GM12874 (cell line): ENCODE measurements around the gene RINT1.

Experiments used
- TF ChIP-seq, protein P1 (sequence below): IDR thresholded peaks from 2 replicates; pipeline ENCODE4 v1.5.1; 2011; ENCODE audit warnings: low read depth, mild to moderate bottlenecking, control low read depth, low read length, moderate library complexity; ENCODE audit not compliant: insufficient read depth

RINT1 gene

DNA sequence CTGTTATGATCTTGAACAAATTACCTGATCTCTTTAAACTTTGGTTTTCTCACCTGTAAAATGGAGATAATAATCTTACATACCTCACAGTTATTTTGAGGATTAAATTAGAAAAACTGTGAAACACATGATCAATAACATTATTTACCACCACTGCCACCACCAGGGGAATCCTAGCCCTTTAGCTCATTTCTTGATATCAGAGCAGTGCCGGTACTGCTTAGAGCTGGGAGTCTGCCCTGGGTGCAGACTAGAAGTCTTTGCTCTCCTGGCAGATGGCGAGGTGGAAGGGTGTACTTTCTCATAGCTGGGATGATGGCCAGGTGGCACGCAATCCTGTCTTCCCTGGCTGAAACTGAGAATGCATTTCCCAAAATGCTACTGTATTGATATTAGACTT is 62.0 kb downstream of the RINT1 start:
- TF ChIP-seq, protein P1, sequence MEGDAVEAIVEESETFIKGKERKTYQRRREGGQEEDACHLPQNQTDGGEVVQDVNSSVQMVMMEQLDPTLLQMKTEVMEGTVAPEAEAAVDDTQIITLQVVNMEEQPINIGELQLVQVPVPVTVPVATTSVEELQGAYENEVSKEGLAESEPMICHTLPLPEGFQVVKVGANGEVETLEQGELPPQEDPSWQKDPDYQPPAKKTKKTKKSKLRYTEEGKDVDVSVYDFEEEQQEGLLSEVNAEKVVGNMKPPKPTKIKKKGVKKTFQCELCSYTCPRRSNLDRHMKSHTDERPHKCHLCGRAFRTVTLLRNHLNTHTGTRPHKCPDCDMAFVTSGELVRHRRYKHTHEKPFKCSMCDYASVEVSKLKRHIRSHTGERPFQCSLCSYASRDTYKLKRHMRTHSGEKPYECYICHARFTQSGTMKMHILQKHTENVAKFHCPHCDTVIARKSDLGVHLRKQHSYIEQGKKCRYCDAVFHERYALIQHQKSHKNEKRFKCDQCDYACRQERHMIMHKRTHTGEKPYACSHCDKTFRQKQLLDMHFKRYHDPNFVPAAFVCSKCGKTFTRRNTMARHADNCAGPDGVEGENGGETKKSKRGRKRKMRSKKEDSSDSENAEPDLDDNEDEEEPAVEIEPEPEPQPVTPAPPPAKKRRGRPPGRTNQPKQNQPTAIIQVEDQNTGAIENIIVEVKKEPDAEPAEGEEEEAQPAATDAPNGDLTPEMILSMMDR = no peak

DNA sequence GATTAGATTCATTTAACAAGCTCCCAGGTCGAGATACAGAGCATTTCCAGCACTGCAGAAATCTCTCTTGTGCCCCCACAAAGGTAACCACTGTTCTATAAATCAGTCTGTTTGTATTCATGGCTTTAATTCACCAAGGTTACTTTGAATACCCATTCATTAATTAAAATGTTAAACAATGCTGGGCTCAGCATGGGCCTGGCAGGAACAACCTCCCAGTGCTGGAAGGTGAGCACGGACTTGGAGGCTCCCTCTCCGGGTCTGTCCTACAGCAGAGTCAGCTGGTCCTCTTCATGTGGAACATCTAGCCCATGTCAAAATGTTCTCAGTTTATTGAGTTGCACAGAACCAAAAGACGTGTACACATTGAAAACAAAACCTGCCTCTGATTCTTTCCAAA is 64.9 kb downstream of the RINT1 start:
- TF ChIP-seq, protein P1 = no peak

DNA sequence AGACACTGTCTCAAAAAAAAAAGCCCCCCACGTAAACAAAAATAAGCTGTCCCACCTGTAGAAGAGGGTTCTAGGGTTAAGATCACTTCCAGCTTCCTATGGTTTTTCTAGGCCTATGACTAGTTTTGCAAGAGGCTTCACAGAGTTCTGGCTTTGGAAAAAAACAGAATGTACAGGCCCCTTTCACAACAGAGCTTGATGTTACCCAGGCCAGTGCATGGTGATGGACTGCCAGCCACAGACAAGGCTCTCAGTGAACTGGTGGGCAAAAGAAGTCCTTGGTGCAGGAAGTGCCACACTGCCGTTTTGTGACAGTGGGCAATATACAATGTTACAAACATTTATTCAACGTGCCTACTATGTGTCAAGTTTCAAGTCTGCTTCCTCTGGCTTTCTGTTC is 67.5 kb downstream of the RINT1 start:
- TF ChIP-seq, protein P1 = no peak

DNA sequence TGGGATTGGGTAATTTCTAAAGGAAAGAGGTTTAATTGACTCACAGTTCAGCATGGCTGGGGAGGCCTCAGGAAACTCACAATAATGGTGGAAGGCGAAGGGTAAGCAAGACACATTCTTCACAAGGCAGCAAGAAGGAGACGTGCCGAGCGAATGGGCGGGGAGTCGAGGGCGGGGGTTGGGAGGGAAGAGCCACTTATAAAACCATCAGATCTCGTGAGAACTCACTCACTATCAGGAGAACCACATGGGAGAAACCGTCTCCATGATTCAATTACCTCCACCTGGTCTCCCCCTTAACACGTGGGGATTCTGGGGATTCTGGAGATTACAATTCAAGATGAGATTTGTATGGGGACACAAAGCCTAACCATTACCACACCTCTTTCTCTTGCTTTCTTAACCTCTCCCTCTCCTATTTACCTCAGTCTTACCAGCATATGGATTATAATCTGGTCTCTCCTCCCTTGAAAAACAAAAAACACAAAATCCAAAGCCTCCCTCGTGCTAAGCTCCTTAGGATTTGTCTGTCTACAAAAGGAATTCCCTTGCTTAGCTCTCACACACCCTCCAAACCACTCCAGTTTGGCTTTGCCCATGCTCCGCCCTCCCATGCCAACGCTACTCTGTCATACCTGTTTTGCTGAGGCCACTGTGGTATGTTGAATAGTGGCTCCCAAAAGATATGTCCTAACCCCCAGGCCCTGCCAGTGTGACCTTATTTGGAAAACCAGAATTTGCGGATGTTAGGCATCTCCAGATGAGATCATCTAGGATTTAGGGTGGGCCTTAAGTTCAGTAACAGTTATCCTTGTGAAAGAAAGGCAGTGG is 68.9 kb downstream of the RINT1 start:
- TF ChIP-seq, protein P1 = no peak

DNA sequence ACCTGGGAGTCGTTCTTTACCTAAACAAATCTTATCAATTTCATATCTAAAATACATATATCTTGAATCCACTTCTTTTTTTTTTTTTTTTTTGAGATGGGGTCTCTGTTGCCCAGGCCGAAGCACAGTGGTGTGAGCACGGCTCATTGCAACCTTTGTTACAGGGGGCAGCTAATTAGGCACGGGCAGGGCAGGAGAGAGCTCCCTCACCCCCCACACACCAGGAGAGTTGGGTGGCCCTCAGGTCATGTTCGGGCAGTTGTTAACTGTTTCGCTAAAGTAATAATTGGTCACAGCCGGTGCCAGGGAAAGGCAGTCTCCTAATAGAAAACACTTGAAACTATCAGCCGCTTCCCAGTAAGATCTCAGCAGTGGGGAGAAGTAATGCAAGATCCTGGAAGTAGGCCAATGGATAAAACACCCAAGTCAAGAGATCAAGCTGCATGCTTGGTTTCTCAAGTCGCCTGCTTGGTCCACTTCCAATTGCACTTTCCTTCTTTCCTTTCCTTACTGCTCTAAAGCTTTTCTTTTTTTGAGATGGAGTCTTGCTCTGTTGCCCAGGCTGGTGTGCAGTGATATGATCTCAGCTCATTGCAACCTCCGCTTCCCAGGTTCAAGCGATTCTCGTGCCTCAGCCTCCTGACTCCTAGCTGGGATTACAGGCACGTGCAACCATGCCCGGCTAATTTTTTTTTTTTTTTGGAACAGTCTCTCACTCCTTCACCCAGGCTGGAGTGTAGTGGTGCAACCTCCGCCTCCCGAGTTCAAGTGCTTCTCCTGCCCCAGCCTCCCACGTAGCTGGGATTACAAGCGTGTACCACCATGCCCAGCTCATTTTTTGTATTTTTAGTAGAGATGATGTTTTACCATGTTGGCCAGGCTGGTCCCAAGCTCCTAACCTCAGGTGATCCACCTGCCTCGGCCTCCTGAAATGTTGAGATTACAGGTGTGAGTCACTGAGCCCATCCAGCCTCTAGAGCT is 70.6 kb downstream of the RINT1 start:
- TF ChIP-seq, protein P1 = no peak

DNA sequence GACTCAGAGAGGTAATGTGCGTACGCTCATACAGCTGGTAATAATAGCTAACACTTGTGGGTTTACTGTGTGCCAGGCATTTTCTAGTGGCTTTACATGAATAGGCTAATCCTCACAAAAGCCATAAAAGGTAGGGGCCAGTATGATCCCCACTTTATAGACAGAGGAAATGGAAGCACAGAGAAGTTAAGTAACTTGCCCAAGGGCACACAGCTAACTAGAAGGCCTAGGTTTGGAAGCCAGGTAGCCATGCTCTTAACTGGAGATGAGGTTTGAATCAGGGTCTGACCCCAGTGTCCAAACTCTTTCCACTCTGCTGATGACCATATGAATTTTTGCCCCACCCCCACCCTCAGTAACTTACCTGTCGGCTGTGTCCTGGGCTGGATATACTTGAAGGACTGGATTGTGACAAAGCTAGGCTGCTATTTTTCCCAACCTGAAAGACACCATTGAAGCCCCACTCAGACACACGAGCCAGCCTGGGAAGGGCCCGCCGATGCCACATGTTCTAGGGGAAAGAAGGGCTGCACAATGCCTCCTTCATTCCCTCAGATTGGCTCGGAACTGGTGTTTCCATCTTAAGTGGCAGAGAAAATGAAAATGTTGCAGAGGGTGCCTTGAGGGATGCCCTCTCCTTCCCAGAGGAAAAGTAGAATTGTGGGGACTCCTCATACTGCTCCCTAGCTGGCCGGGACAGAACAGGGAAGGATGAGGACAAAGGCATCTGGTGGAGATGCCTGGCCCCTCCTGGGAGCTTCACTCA is 78.3 kb downstream of the RINT1 start:
- TF ChIP-seq, protein P1 = no peak
